ENCODE data around the gene UQCRC2.

- TF ChIP-seq POLR2A (IDR thresholded peaks at IDR 0.05; ENCODE audit: low read depth, low read length), result no peak
- TF ChIP-seq TCF7 (IDR thresholded peaks at IDR 0.05; ENCODE audit: borderline replicate concordance), result no peak
- no peak for TF ChIP-seq CTCF (IDR thresholded peaks at IDR 0.05 in 2 of 3, conservative IDR thresholded peaks at IDR 0.05 in 1 of 3; ENCODE audit: control insufficient read depth in 2 of 3, extremely low read depth in 1 of 3, insufficient read depth in 1 of 3, low read depth in 3 of 3, low read length in 3 of 3)
- no peak for TF ChIP-seq IKZF1 (conservative IDR thresholded peaks at IDR 0.05)
Observed at GRCh38 chr16:22013486-22013885, 60.3 kb downstream of the UQCRC2 start.
